ENCODE data around the gene SRCIN1. TPM values are rescaled to one million over a fixed set of nuclear protein-coding genes. Genes with fewer than 3 reads are reported as not detected.

Gene SRCIN1
- polyA plus RNA-seq, 4 donors, result 0.45 to 9.6 (median 0.99) TPM

- Histone ChIP-seq H3K27ac (ENCODE audit: low read depth in 1 of 3, low read length in 2 of 3) (no peak overlapping the region), H3K9me3 (ENCODE audit: control insufficient read depth in 2 of 2, insufficient read depth in 1 of 2, low read depth in 1 of 2, low read length in 1 of 2) (no peaks in the 10 kb centered on the region), H3K27me3 (ENCODE audit: control insufficient read depth in 3 of 3, insufficient read depth in 3 of 3, low read length in 3 of 3) (peaks cover 0 to 2% (median 0%) of the 10 kb centered on the region in 3 donors), H3K4me3 (ENCODE audit: low read depth in 1 of 3, low read length in 3 of 3) (no peak overlapping the region), H3K4me1 (ENCODE audit: control insufficient read depth in 3 of 3, insufficient read depth in 2 of 3, low read depth in 1 of 3, low read length in 2 of 3) (peaks cover 0 to under 1% (median 0%) of the 10 kb centered on the region in 3 donors), H3K36me3 (ENCODE audit: control insufficient read depth in 3 of 3, insufficient read depth in 2 of 3, low read depth in 1 of 3, low read length in 3 of 3) (no peaks in the 10 kb centered on the region)
- no peak for FAIRE-seq
- 86 to 89% (median 89%) methylated on average over 2 of the region's 2 CpGs for WGBS, 3 donors
- DNase-seq, result no peak
These were observed 13.7 kb upstream of the SRCIN1 start for GRCh38 chr17:38619451-38619795.

DNA sequence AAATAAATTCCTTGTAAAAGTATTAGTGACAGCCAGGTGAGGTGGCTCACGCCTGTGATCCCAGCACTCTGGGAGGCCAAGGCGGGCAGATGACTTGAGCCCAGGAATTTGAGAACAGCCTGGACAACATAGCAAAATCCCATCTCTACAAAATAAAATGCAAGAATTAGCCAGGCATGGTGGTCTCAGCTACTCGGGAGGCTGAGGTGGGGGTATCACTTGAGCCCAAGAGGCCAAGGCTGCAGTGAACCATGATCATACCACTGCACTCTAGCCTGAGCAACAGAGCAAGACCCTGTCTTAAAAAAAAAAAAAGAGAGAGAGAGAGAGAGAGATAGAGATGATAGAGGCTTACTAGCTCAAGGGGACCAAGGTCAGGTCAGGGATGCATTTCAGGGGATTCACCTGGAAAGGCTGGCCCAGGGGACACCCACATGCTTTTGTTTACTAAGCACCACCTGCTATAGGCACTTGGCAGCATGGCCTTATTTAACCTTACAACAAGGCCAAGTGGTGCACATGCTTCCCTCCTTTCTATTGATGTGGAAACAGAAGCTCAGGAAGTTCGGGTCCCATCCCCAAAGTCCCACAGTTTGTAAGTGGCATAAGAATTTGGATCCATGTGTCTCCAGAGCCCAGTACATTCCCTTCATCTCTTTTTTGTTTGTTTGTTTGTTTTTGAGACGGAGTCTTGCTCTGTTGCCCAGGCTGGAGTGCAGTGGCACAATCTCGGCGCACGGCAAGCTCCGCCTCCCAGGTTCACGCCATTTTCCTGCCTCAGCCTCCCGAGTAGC, 12.4 kb upstream of the SRCIN1 start:
- H3K4me3 ChIP-seq (ENCODE audit: low read depth in 1 of 3, low read length in 3 of 3), result no peak overlapping the region
- WGBS, 3 donors, result 82 to 85% (median 83%) methylated on average over 11 of the region's 11 CpGs
- H3K4me1 ChIP-seq (ENCODE audit: control insufficient read depth in 3 of 3, insufficient read depth in 2 of 3, low read depth in 1 of 3, low read length in 2 of 3), result peaks cover 0 to 12% (median 0%) of the 10 kb centered on the region in 3 donors
- H3K36me3 ChIP-seq (ENCODE audit: control insufficient read depth in 3 of 3, insufficient read depth in 2 of 3, low read depth in 1 of 3, low read length in 3 of 3), result no peaks in the 10 kb centered on the region
- no peak overlapping the region for H3K27ac ChIP-seq (ENCODE audit: low read depth in 1 of 3, low read length in 2 of 3)
- FAIRE-seq (no peak), DNase-seq (no peak)
- no peaks in the 10 kb centered on the region for H3K9me3 ChIP-seq (ENCODE audit: control insufficient read depth in 2 of 2, insufficient read depth in 1 of 2, low read depth in 1 of 2, low read length in 1 of 2)
- peaks cover 0 to 2% (median 0%) of the 10 kb centered on the region in 3 donors for H3K27me3 ChIP-seq (ENCODE audit: control insufficient read depth in 3 of 3, insufficient read depth in 3 of 3, low read length in 3 of 3)

- peaks cover 0 to 13% (median 0%) of the 10 kb centered on the region in 3 donors for H3K4me1 ChIP-seq (ENCODE audit: control insufficient read depth in 3 of 3, insufficient read depth in 2 of 3, low read depth in 1 of 3, low read length in 2 of 3)
- DNase-seq (peak in 1 of 2 donors; percentile 39), FAIRE-seq (no peak)
- no peak overlapping the region for H3K27ac ChIP-seq (ENCODE audit: low read depth in 1 of 3, low read length in 2 of 3)
- peaks cover 0 to 2% (median 0%) of the 10 kb centered on the region in 3 donors for H3K27me3 ChIP-seq (ENCODE audit: control insufficient read depth in 3 of 3, insufficient read depth in 3 of 3, low read length in 3 of 3)
- no peaks in the 10 kb centered on the region for H3K36me3 ChIP-seq (ENCODE audit: control insufficient read depth in 3 of 3, insufficient read depth in 2 of 3, low read depth in 1 of 3, low read length in 3 of 3)
- H3K4me3 ChIP-seq (ENCODE audit: low read depth in 1 of 3, low read length in 3 of 3), result no peak overlapping the region
- H3K9me3 ChIP-seq (ENCODE audit: control insufficient read depth in 2 of 2, insufficient read depth in 1 of 2, low read depth in 1 of 2, low read length in 1 of 2), result no peaks in the 10 kb centered on the region
- WGBS, 3 donors, result 47 to 69% (median 57%) methylated on average over 19 of the region's 19 CpGs
These were observed 11.5 kb upstream of the SRCIN1 start for GRCh38 chr17:38617074-38617860.

DNA sequence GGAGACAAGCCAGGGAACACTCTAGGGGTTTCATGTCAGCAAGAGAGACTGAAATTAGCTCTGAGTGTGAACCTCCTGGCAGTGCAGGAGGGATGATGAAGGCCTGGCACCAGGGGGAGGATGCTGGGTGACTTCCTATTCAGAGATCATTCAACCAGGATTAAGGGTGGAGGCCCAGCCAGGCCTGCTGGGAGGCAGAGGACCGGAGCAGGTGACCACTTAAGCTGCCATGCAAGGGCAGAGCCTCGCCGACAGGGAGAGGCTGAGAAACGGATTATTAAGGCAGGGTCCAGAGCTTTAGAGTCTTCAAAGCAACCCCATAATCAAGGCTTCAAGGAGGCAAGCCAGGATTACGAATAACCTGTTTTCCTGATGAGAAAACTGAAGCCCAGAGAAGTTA, 10.6 kb upstream of the SRCIN1 start:
- Histone ChIP-seq H3K27ac (ENCODE audit: low read depth in 1 of 3, low read length in 2 of 3) (no peak overlapping the region), H3K4me3 (ENCODE audit: low read depth in 1 of 3, low read length in 3 of 3) (no peak overlapping the region), H3K9me3 (ENCODE audit: control insufficient read depth in 2 of 2, insufficient read depth in 1 of 2, low read depth in 1 of 2, low read length in 1 of 2) (peaks cover 0 to 4% of the 10 kb centered on the region in 2 donors), H3K36me3 (ENCODE audit: control insufficient read depth in 3 of 3, insufficient read depth in 2 of 3, low read depth in 1 of 3, low read length in 3 of 3) (no peaks in the 10 kb centered on the region), H3K4me1 (ENCODE audit: control insufficient read depth in 3 of 3, insufficient read depth in 2 of 3, low read depth in 1 of 3, low read length in 2 of 3) (peaks cover 0 to 13% (median 0%) of the 10 kb centered on the region in 3 donors), H3K27me3 (ENCODE audit: control insufficient read depth in 3 of 3, insufficient read depth in 3 of 3, low read length in 3 of 3) (peaks cover 0 to 3% (median 1%) of the 10 kb centered on the region in 3 donors)
- FAIRE-seq, result no peak
- WGBS, 3 donors, result 69 to 85% (median 73%) methylated on average over 5 of the region's 5 CpGs
- DNase-seq, result no peak

DNA sequence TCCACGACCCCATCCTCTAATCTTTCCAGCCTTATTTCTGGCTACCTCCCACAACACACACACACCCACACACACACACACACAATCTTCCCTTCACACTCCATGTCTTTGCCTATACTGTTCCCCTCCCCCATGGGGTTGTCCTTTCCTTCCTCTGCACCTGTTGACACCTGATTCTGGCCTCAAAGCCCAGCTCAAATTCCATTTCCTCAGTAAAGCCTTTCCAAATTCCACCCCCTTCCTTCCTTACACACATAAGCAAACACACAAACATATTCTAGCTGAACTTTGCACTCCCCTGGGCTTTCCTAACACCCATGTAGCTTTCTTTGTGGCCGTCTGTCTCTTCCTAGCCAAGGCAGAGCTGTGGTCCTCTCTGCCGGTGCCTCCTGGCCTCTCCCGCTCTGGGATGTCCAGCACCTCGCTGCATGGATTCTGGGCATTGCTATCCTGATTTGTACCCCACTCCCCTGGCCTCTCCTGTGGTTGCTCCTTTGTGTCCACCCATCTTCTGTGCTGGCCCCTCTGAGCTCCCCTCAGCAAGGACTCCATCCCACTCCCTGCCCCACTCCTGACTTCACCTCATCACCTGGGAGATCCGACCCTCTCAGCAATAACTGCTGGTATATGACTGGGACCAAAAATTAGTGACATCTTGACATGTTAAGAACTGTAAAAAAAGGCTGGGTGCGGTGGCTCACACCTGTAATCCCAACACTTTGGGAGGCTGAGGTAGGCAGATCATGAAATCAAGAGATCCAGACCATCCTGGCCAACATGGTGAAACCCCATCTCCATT, 8.4 kb upstream of the SRCIN1 start:
- Histone ChIP-seq H3K36me3 (ENCODE audit: control insufficient read depth in 3 of 3, insufficient read depth in 2 of 3, low read depth in 1 of 3, low read length in 3 of 3) (no peaks in the 10 kb centered on the region), H3K4me3 (ENCODE audit: low read depth in 1 of 3, low read length in 3 of 3) (no peak overlapping the region), H3K27ac (ENCODE audit: low read depth in 1 of 3, low read length in 2 of 3) (peak overlapping the region in 1 of 3 donors; percentile 2), H3K27me3 (ENCODE audit: control insufficient read depth in 3 of 3, insufficient read depth in 3 of 3, low read length in 3 of 3) (peaks cover 0 to 12% (median 10%) of the 10 kb centered on the region in 3 donors), H3K4me1 (ENCODE audit: control insufficient read depth in 3 of 3, insufficient read depth in 2 of 3, low read depth in 1 of 3, low read length in 2 of 3) (peaks cover 0 to 13% (median 0%) of the 10 kb centered on the region in 3 donors), H3K9me3 (ENCODE audit: control insufficient read depth in 2 of 2, insufficient read depth in 1 of 2, low read depth in 1 of 2, low read length in 1 of 2) (peaks cover 0 to 4% of the 10 kb centered on the region in 2 donors)
- FAIRE-seq (no peak), DNase-seq (peak; percentile 65 to 71)
- WGBS, 3 donors, result 40 to 62% (median 40%) methylated on average over 7 of the region's 7 CpGs

DNA sequence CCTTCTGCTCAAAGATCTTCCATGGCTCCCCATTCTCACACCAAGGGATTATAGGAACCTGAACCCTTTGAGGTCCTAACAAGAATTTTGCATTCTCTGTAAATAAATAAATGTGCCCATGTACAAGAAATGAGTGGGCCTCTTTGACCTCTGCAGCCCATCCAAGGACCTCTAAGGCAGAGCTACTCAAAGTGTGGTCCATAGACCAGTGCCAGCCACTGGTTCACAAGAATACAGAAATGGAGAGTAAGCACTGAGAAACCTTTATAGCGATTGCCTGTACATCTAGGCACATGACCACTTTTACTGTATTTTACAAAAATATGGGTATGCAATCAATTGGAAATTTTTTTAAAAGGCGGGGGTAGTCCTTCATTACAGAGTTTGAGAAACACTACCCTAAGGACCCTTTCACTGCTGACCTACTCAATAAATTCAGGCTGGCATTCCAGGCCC, 7.8 kb upstream of the SRCIN1 start:
- H3K9me3 ChIP-seq (ENCODE audit: control insufficient read depth in 2 of 2, insufficient read depth in 1 of 2, low read depth in 1 of 2, low read length in 1 of 2), result peaks cover 0 to 4% of the 10 kb centered on the region in 2 donors
- peak overlapping the region in 1 of 3 donors; percentile 2 for H3K27ac ChIP-seq (ENCODE audit: low read depth in 1 of 3, low read length in 2 of 3)
- DNase-seq, result no peak
- H3K4me3 ChIP-seq (ENCODE audit: low read depth in 1 of 3, low read length in 3 of 3), result no peak overlapping the region
- no peak for FAIRE-seq
- H3K27me3 ChIP-seq (ENCODE audit: control insufficient read depth in 3 of 3, insufficient read depth in 3 of 3, low read length in 3 of 3), result peaks cover 0 to 16% (median 16%) of the 10 kb centered on the region in 3 donors
- peaks cover 0 to 13% (median 0%) of the 10 kb centered on the region in 3 donors for H3K4me1 ChIP-seq (ENCODE audit: control insufficient read depth in 3 of 3, insufficient read depth in 2 of 3, low read depth in 1 of 3, low read length in 2 of 3)
- H3K36me3 ChIP-seq (ENCODE audit: control insufficient read depth in 3 of 3, insufficient read depth in 2 of 3, low read depth in 1 of 3, low read length in 3 of 3), result no peaks in the 10 kb centered on the region
- WGBS, 3 donors, result 52 to 73% (median 71%) methylated on average over 2 of the region's 2 CpGs

GRCh38 chr17:38611872-38612376, 6.2 kb upstream of the SRCIN1 start:
- peaks cover 0 to 17% (median 0%) of the 10 kb centered on the region in 3 donors for H3K4me1 ChIP-seq (ENCODE audit: control insufficient read depth in 3 of 3, insufficient read depth in 2 of 3, low read depth in 1 of 3, low read length in 2 of 3)
- peaks cover 0 to 30% (median 24%) of the 10 kb centered on the region in 3 donors for H3K27me3 ChIP-seq (ENCODE audit: control insufficient read depth in 3 of 3, insufficient read depth in 3 of 3, low read length in 3 of 3)
- H3K36me3 ChIP-seq (ENCODE audit: control insufficient read depth in 3 of 3, insufficient read depth in 2 of 3, low read depth in 1 of 3, low read length in 3 of 3), result no peaks in the 10 kb centered on the region
- FAIRE-seq (no peak), DNase-seq (no peak)
- no peak overlapping the region for H3K27ac ChIP-seq (ENCODE audit: low read depth in 1 of 3, low read length in 2 of 3)
- no peak overlapping the region for H3K4me3 ChIP-seq (ENCODE audit: low read depth in 1 of 3, low read length in 3 of 3)
- H3K9me3 ChIP-seq (ENCODE audit: control insufficient read depth in 2 of 2, insufficient read depth in 1 of 2, low read depth in 1 of 2, low read length in 1 of 2), result peaks cover 0 to 4% of the 10 kb centered on the region in 2 donors
- WGBS, 3 donors, result 88 to 95% (median 92%) methylated on average over 6 of the region's 6 CpGs
